Measurements from ENCODE around the gene LRRC51.

LRRC51 gene

GRCh38 chr11:72080326-72081183, at the start of gene LRRC51, which contains the start of gene NUMA1:
LRRC51 (plus strand) TSS chr11:72080850; CDS start chr11:72089084, 8,234 bp downstream.
NUMA1 (minus strand) TSS chr11:72080542; CDS start chr11:72035943, 44,599 bp downstream.
- Histone ChIP-seq H3K4me3 (peak within 1 kb of the TSS; percentile 91), H3K9ac (ENCODE audit: insufficient read length) (peak within 1 kb of the TSS; percentile 79), H3K9me3 (ENCODE audit: low read depth, low read length) (no peaks in the 10 kb centered on the region), H3K27ac (peak within 1 kb of the TSS; percentile 85), H3K36me3 (ENCODE audit: insufficient read depth, low read length) (peaks cover 10% of the 10 kb centered on the region)
- peak; percentile 100 for DNase-seq (ENCODE audit: low read depth, low spot score)
- TF ChIP-seq POLR2AphosphoS5 (IDR thresholded peaks at IDR 0.05; ENCODE audit: borderline replicate concordance, low read depth, low read length): peak; percentile 79
- TF ChIP-seq EZH2 (IDR thresholded peaks at IDR 0.05): no peak
- peak; percentile 91 for TF ChIP-seq FOXP2 (optimal IDR thresholded peaks at IDR 0.05; ENCODE audit: control extremely low read depth, extremely low read length, insufficient read depth)

GRCh38 chr11:72036687-72037086, 44.0 kb upstream of the LRRC51 start:
- Histone ChIP-seq H3K9ac (ENCODE audit: insufficient read length) (no peak overlapping the region), H3K27ac (no peak overlapping the region), H3K9me3 (ENCODE audit: low read depth, low read length) (no peaks in the 10 kb centered on the region), H3K36me3 (ENCODE audit: insufficient read depth, low read length) (peaks cover 36% of the 10 kb centered on the region), H3K4me3 (no peak overlapping the region)
- DNase-seq (ENCODE audit: low read depth, low spot score): no peak
- TF ChIP-seq FOXP2 (optimal IDR thresholded peaks at IDR 0.05; ENCODE audit: control extremely low read depth, extremely low read length, insufficient read depth): no peak
- no peak for TF ChIP-seq POLR2AphosphoS5 (IDR thresholded peaks at IDR 0.05; ENCODE audit: borderline replicate concordance, low read depth, low read length)
- no peak for TF ChIP-seq EZH2 (IDR thresholded peaks at IDR 0.05)

GRCh38 chr11:72037554-72038311, 42.9 kb upstream of the LRRC51 start:
- no peak for DNase-seq (ENCODE audit: low read depth, low spot score)
- H3K4me3 ChIP-seq: no peak overlapping the region
- TF ChIP-seq FOXP2 (optimal IDR thresholded peaks at IDR 0.05; ENCODE audit: control extremely low read depth, extremely low read length, insufficient read depth) (no peak), POLR2AphosphoS5 (IDR thresholded peaks at IDR 0.05; ENCODE audit: borderline replicate concordance, low read depth, low read length) (no peak), EZH2 (IDR thresholded peaks at IDR 0.05) (no peak)
- H3K36me3 ChIP-seq (ENCODE audit: insufficient read depth, low read length): peaks cover 33% of the 10 kb centered on the region
- no peak overlapping the region for H3K9ac ChIP-seq (ENCODE audit: insufficient read length)
- H3K27ac ChIP-seq: 0 out of 2 replicates have a peak overlapping the region, but pooled peaks have one; percentile 14
- H3K9me3 ChIP-seq (ENCODE audit: low read depth, low read length): no peaks in the 10 kb centered on the region

GRCh38 chr11:72038491-72038890, 42.2 kb upstream of the LRRC51 start:
- Histone ChIP-seq H3K9ac (ENCODE audit: insufficient read length) (peak overlapping the region; percentile 90), H3K27ac (peak overlapping the region; percentile 33; the same call in 1 of the 2 replicates), H3K9me3 (ENCODE audit: low read depth, low read length) (no peaks in the 10 kb centered on the region), H3K36me3 (ENCODE audit: insufficient read depth, low read length) (peaks cover 28% of the 10 kb centered on the region), H3K4me3 (peak overlapping the region; percentile 83)
- TF ChIP-seq FOXP2 (optimal IDR thresholded peaks at IDR 0.05; ENCODE audit: control extremely low read depth, extremely low read length, insufficient read depth) (no peak), EZH2 (IDR thresholded peaks at IDR 0.05) (no peak), POLR2AphosphoS5 (IDR thresholded peaks at IDR 0.05; ENCODE audit: borderline replicate concordance, low read depth, low read length) (no peak)
- DNase-seq (ENCODE audit: low read depth, low spot score): no peak

- no peak for DNase-seq (ENCODE audit: low read depth, low spot score)
- TF ChIP-seq FOXP2 (optimal IDR thresholded peaks at IDR 0.05; ENCODE audit: control extremely low read depth, extremely low read length, insufficient read depth): no peak
- no peak for TF ChIP-seq EZH2 (IDR thresholded peaks at IDR 0.05)
- no peak for TF ChIP-seq POLR2AphosphoS5 (IDR thresholded peaks at IDR 0.05; ENCODE audit: borderline replicate concordance, low read depth, low read length)
- Histone ChIP-seq H3K4me3 (peak overlapping the region; percentile 83), H3K9me3 (ENCODE audit: low read depth, low read length) (no peaks in the 10 kb centered on the region), H3K9ac (ENCODE audit: insufficient read length) (peak overlapping the region; percentile 90), H3K36me3 (ENCODE audit: insufficient read depth, low read length) (peaks cover 20% of the 10 kb centered on the region), H3K27ac (peak overlapping the region; percentile 95; the same call in 1 of the 2 replicates)
These were observed 41.4 kb upstream of the LRRC51 start for GRCh38 chr11:72039031-72039855.

- peak overlapping the region; percentile 83 for H3K4me3 ChIP-seq
- TF ChIP-seq EZH2 (IDR thresholded peaks at IDR 0.05) (no peak), FOXP2 (optimal IDR thresholded peaks at IDR 0.05; ENCODE audit: control extremely low read depth, extremely low read length, insufficient read depth) (no peak), POLR2AphosphoS5 (IDR thresholded peaks at IDR 0.05; ENCODE audit: borderline replicate concordance, low read depth, low read length) (no peak)
- peak overlapping the region; percentile 95 for H3K27ac ChIP-seq
- no peak for DNase-seq (ENCODE audit: low read depth, low spot score)
- H3K36me3 ChIP-seq (ENCODE audit: insufficient read depth, low read length): peaks cover 14% of the 10 kb centered on the region; the same call in 1 of the 2 replicates
- peak overlapping the region; percentile 90 for H3K9ac ChIP-seq (ENCODE audit: insufficient read length)
- H3K9me3 ChIP-seq (ENCODE audit: low read depth, low read length): no peaks in the 10 kb centered on the region
These were observed 40.7 kb upstream of the LRRC51 start for GRCh38 chr11:72039856-72040401.
